Stimulated activated CD4-positive, alpha-beta T cell treated with anti-CD3 and anti-CD28 coated beads, Interleukin-4, amount 100 ng/mL, for 24 hours (primary cell): Measurements from ENCODE around the gene AKAP11.

Experiments
- DNase-seq: peaks from one replicate; pipeline ENCODE4 v3.0.0-alpha.2; 2020

The AKAP11 gene

GRCh38 chr13:42348576-42348975 is 76.6 kb downstream of the AKAP11 start:
- no peak for DNase-seq

GRCh38 chr13:42350141-42350540 is 78.2 kb downstream of the AKAP11 start:
- no peak for DNase-seq

GRCh38 chr13:42354241-42355091 is 82.5 kb downstream of the AKAP11 start:
- peak; percentile 58 for DNase-seq

- DNase-seq, result peak; percentile 72
Observed at GRCh38 chr13:42355092-42355485, 83.1 kb downstream of the AKAP11 start.

- DNase-seq, result no peak
Observed at GRCh38 chr13:42355491-42356183, 83.7 kb downstream of the AKAP11 start.

GRCh38 chr13:42356184-42356575 is 84.2 kb downstream of the AKAP11 start:
- DNase-seq, result peak; percentile 26

- DNase-seq, result no peak
Observed at GRCh38 chr13:42360046-42360574, 88.2 kb downstream of the AKAP11 start.

- no peak for DNase-seq
Observed at GRCh38 chr13:42361701-42362100, 89.7 kb downstream of the AKAP11 start.

- DNase-seq, result no peak
Observed at GRCh38 chr13:42363941-42364612, 92.1 kb downstream of the AKAP11 start.

GRCh38 chr13:42364613-42365000 is 92.7 kb downstream of the AKAP11 start:
- no peak for DNase-seq

- no peak for DNase-seq
Observed at GRCh38 chr13:42367831-42368230, 95.9 kb downstream of the AKAP11 start.

GRCh38 chr13:42369071-42369797 is 97.3 kb downstream of the AKAP11 start:
- peak; percentile 52 for DNase-seq

- DNase-seq, result no peak
Observed at GRCh38 chr13:42370229-42370628, 98.3 kb downstream of the AKAP11 start.
